GM18511 (cell line): ENCODE results near the gene SLC38A11.
"Not testable (repeated sequence)": the region's sequence is repeated elsewhere in the genome, so short reads cannot be mapped to it uniquely, and the experiment has no call there.

Source experiments
- ATAC-seq: cut with Tn5 transposase; IDR thresholded peaks from one replicate; pipeline ENCODE4 v1.9.1; 2021; ENCODE audit warnings: mild to moderate bottlenecking, moderate library complexity; ENCODE audit not compliant: unreplicated experiment

Gene SLC38A11

GRCh38 chr2:164881524-164881923 is 73.8 kb downstream of the SLC38A11 start:
- ATAC-seq: no peak

DNA sequence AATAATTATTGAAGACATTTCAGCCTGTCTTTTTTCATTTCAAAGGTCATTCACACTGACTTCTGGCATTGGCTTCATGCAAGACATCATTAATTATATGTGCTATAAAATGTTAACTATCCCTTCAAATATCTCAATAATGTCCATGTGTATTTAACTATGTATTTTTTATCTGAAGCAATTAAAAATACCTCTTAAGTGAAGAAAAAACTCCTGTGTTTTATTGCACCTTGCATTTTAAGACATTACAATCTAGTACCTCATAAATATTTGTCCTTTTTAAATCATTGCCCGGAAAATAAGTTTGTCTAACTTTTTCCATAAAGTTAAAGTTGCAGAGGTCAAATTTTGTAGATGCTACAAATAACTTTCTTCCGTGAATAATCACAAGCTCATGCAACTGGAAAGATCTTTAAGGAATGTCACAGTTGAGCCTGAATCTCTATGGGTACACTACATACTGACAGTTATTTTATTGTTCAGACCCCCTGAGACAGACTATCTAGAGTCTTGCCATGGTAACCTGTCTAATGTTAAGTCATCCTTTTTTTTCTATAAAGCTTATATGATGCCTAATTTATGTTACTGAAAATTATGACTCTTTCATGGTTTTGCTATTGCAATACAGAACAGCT is 75.3 kb downstream of the SLC38A11 start:
- ATAC-seq: no peak

DNA sequence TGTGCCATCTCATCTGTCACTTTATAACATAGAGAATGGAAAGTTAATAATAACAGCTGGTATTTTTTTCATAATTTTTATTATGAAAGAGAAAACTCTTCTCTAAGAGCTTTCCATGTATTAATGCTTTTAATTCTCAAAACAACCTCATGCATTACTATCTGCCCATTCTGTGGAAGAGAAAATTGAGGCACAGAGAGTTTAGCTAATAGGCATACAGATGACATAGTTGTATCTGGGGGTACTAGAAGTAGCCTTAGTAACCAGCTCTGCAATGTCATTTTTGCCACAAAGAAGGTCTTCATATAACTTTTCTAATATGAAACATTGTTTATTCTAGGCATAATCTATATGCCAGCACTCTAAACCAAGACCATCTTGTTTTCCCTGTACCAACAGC is 77.4 kb downstream of the SLC38A11 start:
- no peak for ATAC-seq

GRCh38 chr2:164877169-164877568 is 78.2 kb downstream of the SLC38A11 start:
- ATAC-seq: no peak

DNA sequence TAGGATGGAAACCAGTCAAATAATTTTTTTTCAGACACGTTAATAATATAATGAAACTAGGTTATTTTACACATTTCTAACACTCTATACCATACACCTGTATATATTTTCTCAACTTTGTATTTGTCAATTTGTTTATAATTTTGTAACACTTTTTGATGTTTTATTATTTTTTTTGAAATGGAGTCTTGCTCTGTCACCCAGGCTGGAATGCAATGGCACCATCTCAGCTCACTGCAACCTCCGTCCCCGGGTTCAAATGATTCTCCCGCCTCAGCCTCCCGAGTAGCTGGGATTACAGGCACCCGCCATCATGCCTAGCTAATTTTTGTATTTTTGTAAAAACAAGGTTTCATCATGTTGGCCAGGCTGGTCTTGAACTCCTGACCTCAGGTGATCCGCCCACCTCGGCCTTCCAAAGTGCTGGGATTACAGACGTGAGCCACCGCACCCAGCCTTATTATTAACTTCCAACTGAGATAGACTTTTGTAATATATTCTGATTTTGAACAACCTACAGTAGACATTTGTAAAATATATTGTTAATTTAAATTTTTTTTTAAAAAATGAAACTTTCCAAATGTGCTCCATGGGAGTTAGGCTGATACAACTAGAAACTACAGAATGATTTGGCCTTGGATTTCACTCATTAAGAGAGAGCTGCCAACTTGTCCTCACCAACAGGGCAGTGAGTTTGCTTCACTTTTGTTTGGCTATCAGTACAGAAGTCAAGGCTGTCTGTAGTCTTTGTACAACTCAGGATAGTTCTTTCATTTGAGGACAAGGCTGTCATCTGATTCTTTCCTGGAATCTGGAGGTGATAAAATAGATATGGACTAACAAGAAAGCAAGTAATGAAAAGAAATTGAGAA is 79.8 kb downstream of the SLC38A11 start:
- no peak for ATAC-seq

GRCh38 chr2:164873210-164873908 is 82.0 kb downstream of the SLC38A11 start:
- ATAC-seq: no peak

DNA sequence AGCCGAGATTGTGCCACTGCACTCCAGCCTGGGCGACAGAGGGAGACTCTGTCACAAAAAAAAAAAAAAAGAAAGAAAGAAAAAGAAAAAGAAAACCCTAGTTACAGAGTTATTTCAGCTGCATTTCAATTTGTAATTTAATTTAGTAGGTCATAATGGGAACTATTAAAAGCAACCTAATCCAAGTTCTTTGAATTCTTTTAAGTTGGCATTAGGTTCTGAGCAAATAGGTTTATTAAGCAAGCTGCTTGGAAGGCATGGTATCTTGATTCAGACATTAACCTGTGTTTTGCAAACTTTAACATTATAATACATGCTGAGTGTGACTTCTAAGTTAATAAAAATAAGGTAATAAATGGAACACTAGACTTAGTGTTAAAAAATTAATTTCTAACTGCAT is 83.9 kb downstream of the SLC38A11 start:
- no peak for ATAC-seq

DNA sequence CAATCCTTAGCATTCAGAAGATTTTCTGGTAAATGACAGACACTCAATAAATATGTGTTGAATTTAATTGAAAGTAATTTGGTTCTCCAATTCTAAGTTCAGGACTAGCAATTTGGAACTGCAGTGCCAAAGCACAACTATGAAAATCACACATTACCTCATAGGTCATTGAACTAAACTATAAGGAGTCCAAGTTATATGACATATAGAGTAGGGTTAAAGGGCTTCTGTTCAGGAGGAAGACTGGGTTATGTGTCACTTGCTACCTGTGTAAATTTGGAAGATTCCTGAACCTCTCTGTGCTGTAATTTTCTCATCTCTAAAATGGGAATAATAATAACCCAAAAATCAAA is 85.9 kb downstream of the SLC38A11 start:
- no peak for ATAC-seq

DNA sequence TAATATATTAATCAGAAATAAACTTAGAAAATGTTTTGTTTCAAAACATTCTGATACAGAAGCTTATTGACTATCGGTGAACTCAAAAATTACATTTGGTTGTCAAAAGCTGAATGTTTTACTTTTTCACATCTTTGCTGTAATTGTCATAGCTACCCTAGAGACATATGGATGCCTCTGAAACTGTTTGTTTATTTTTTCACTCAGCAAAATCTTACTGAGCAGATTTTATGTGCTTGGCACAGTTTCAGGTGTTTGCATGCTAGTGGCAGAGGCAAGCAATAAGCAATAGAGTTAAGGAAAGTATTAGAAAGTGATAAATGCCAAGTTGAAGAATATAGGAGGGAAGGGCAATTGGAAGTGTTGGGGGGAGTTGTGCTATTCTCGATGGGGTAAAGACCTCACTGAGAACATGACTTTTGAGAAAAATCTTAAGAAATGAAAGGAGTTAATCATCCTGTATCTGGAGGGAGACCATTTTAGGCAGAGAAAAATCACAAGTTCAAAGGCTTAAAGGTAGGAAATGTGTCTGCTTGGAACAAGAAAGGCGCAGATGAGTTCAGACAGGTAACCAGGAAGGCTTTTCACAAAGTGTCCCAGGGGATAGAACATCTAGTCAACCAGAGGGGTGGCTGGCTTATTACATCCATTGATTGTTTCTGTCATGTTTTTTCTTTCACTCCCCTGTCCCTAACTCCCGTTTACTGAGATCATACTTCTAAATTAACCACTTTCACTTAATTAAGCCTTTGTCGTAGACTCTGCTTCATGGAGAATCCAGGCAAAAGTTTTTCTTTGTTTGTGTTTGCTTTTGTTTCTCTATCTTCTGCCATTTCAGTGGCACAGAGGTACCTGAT is 86.5 kb downstream of the SLC38A11 start:
- ATAC-seq: no peak

- no peak for ATAC-seq
Observed at GRCh38 chr2:164867779-164868397, 87.4 kb downstream of the SLC38A11 start.

- ATAC-seq: not testable (repeated sequence)
Observed at GRCh38 chr2:164866381-164866780, 88.9 kb downstream of the SLC38A11 start.

GRCh38 chr2:164860694-164861042 is 94.7 kb downstream of the SLC38A11 start:
- ATAC-seq: no peak

DNA sequence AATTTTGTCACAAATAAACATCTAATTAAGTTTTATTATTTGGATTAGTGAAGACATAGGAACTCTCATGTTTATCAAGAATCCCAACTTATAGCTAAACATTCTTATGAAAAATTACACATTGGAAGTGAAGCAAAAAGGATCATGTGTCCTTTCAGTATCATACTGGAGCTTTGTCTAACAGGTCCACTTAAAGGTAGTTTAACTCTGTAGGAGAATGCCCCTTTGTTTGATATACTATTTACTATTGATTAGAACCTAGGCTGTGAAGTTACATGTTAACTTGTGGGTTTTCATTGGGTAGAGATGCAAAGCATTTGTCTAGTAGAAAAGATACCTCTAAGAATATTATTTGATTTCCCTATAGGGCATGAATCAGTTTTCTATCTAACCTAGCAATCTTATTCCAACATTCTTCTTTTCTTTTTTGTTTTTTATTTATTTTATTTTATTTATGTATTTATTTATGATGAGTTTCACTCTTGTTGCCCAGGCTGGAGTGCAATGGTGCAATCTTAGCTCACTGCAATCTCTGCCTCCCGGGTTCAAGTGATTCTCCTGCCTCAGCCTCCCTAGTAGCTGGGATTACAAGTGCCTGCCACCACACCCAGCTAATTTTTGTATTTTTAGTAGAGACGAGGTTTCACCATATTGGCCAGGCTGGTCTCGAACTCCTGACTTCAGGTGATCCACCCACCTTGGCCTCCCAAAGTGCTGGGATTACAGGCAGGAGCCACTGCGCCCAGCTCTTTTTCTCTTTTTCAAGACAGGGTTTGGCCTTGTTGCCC is 95.2 kb downstream of the SLC38A11 start:
- not testable (repeated sequence) for ATAC-seq

- no peak for ATAC-seq
Observed at GRCh38 chr2:164859251-164859818, 96.0 kb downstream of the SLC38A11 start.

- ATAC-seq: no peak
Observed at GRCh38 chr2:164852086-164852485, 103.2 kb downstream of the SLC38A11 start.

GRCh38 chr2:164850235-164850634 is 105.1 kb downstream of the SLC38A11 start:
- ATAC-seq: no peak

GRCh38 chr2:164849506-164849905 is 105.8 kb downstream of the SLC38A11 start:
- no peak for ATAC-seq

DNA sequence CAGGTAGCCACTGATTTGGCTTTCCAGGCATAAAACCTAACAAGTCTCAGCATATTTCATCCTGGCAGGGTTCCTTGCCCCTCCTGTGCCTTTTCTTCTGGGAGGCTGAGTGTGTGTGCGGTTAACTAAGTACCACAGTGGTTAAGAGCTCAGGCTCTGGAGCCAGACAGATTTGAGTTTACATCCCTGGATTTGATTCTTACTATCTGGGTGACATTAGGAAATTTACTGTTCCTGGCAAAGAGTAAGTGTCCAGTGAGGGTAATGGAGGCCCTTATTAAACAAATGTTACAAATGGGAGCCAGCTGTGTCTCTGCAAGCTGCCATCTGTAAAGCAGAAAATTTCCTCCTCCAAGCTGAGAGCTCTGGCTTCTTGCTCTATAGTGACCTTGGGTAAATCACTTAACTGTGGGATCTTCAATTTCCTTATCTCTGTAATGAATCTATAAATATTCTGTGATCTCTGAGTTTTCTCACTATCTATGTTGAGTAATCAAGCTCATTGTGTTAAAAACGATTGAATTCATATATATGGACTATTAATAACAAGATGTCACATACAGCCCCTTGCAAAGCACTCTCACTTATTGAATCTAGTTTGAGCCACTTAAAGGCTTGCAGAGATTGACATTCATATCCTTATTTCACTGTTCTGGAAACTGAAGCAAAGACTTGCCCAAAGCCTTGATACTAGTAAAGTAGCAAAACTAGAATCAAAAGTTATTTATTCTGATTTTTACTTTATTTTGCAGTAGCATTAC is 107.2 kb downstream of the SLC38A11 start:
- ATAC-seq: no peak

- ATAC-seq: no peak
Observed at GRCh38 chr2:164847291-164847690, 108.0 kb downstream of the SLC38A11 start.
